Tibial nerve (tissue), 3 donors: ENCODE results near the gene ADRA1B.
"Not testable (repeated sequence)": the region's sequence is repeated elsewhere in the genome, so short reads cannot be mapped to it uniquely, and the experiment has no call there.

Experiments
- CTCF ChIP-seq, 5 experiments: fragments of 200-600 bp in 3 of 5; fragments of 450-650 bp in 2 of 5; sonication (generic) in 3 of 5; IDR thresholded peaks; one replicate each; pipeline ENCODE4 v1.5.1; 2016 to 2019; ENCODE audit warnings: antibody characterized with exemption in 5 of 5, mild to moderate bottlenecking in 3 of 5, moderate library complexity in 2 of 5
- POLR2A ChIP-seq, 2 donors: fragments of 450-650 bp; IDR thresholded peaks; one replicate each; pipeline ENCODE4 v1.6.1; 2017; ENCODE audit warnings: antibody characterized with exemption in 2 of 2, mild to moderate bottlenecking in 2 of 2, moderate library complexity in 2 of 2

DNA sequence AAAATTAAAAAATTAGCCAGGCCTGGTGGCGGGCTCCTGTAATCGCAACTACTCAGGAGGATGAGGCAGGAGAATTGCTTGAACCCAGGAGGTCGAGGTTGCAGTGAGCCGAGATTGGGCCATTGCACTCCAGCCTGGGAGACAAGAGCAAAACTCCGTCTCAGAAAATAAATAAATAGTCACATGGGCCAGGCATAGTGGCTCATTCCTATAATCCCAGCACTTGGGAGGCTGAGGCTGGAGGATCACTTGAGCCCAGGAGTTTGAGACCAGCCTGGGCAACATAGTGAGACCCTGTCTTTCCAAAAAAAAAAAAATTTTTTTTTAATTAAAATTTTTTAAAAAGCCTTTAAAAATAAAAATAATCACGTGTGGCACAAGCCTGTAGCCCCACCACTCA is 97.9 kb downstream of the ADRA1B start:
- TF ChIP-seq POLR2A, CTCF (IDR thresholded peaks at IDR 0.05): not testable (repeated sequence)
